GM18517 (cell line): ENCODE data around the gene LGALS3.
"Not testable (repeated sequence)": the region's sequence is repeated elsewhere in the genome, so short reads cannot be mapped to it uniquely, and the experiment has no call there.

Experiments used
- ATAC-seq: cut with Tn5 transposase; IDR thresholded peaks from one replicate; pipeline ENCODE4 v1.9.1; 2021; ENCODE audit warnings: mild to moderate bottlenecking, moderate library complexity; ENCODE audit not compliant: unreplicated experiment

The LGALS3 gene

GRCh38 chr14:55129086-55129427 is at the start of gene LGALS3:
Gene LGALS3, plus strand, starts transcription at chr14:55129252. Its CDS starts 8,122 bp downstream, at chr14:55137374.
- ATAC-seq: peak; percentile 46

- not testable (repeated sequence) for ATAC-seq
Measured at GRCh38 chr14:55079961-55080360, 49.1 kb upstream of the LGALS3 start.

- no peak for ATAC-seq
Measured at GRCh38 chr14:55084401-55085059, 44.5 kb upstream of the LGALS3 start.

- ATAC-seq: no peak
Measured at GRCh38 chr14:55085060-55085660, 43.9 kb upstream of the LGALS3 start.

GRCh38 chr14:55086938-55087337 is 42.1 kb upstream of the LGALS3 start:
- ATAC-seq: no peak

GRCh38 chr14:55088356-55088755 is 40.7 kb upstream of the LGALS3 start:
- ATAC-seq: no peak

GRCh38 chr14:55092341-55092740 is 36.7 kb upstream of the LGALS3 start:
- no peak for ATAC-seq

- ATAC-seq: no peak
Measured at GRCh38 chr14:55094292-55095157, 34.5 kb upstream of the LGALS3 start.

GRCh38 chr14:55097881-55098560 is 31.0 kb upstream of the LGALS3 start:
- peak; percentile 66 for ATAC-seq

GRCh38 chr14:55098561-55098898 is 30.5 kb upstream of the LGALS3 start:
- no peak for ATAC-seq

- ATAC-seq: no peak
Measured at GRCh38 chr14:55099756-55100155, 29.3 kb upstream of the LGALS3 start.

- ATAC-seq: no peak
Measured at GRCh38 chr14:55101698-55102097, 27.4 kb upstream of the LGALS3 start.

GRCh38 chr14:55102141-55102621 is 26.9 kb upstream of the LGALS3 start:
- peak; percentile 72 for ATAC-seq

- peak; percentile 30 for ATAC-seq
Measured at GRCh38 chr14:55103005-55103640, 25.9 kb upstream of the LGALS3 start.

- ATAC-seq: no peak
Measured at GRCh38 chr14:55103971-55104954, 24.8 kb upstream of the LGALS3 start.

GRCh38 chr14:55105991-55106390 is 23.1 kb upstream of the LGALS3 start:
- ATAC-seq: no peak

- ATAC-seq: no peak
Measured at GRCh38 chr14:55107766-55108554, 21.1 kb upstream of the LGALS3 start.

GRCh38 chr14:55109836-55110235 is 19.2 kb upstream of the LGALS3 start:
- no peak for ATAC-seq
